Astrocyte (in vitro differentiated cells and primary cell): ENCODE results near the gene ZNF837. TPM values are rescaled to one million over a fixed set of nuclear protein-coding genes. Genes with fewer than 3 reads are reported as not detected.

Source experiments
- DNase-seq: peaks from one replicate; pipeline ENCODE4 v3.0.0-alpha.2; 2010; ENCODE audit warnings: low read depth
- FAIRE-seq: peaks from 2 replicates; lab custom pipeline; 2011; peaks lifted over from hg19 to GRCh38; lab: Jason Lieb, UNC
- H2AFZ ChIP-seq: 2 replicates; pipeline ENCODE4 v1.6.0; 2012; ENCODE audit warnings: low read depth, low read length, inconsistent platforms
- H3K27ac ChIP-seq: 2 replicates; pipeline ENCODE4 v1.5.1; 2011; ENCODE audit warnings: low read depth, low read length, inconsistent platforms
- H3K27me3 ChIP-seq: 2 replicates; pipeline ENCODE4 v1.6.0; 2011; ENCODE audit warnings: low read length, inconsistent platforms; ENCODE audit not compliant: insufficient read depth
- H3K36me3 ChIP-seq: 2 replicates; pipeline ENCODE4 v1.5.1; 2011; ENCODE audit warnings: low read length, inconsistent platforms; ENCODE audit not compliant: insufficient read depth
- H3K4me1 ChIP-seq: 2 replicates; pipeline ENCODE4 v1.5.1; 2011; ENCODE audit warnings: low read length, inconsistent platforms; ENCODE audit not compliant: insufficient read depth
- H3K4me2 ChIP-seq: 2 replicates; pipeline ENCODE4 v1.6.0; 2012; ENCODE audit warnings: low read length, inconsistent platforms
- H3K4me3 ChIP-seq: 2 replicates; pipeline ENCODE4 v1.5.1; 2011; ENCODE audit warnings: low read depth, mild to moderate bottlenecking, low read length, inconsistent platforms; ENCODE audit not compliant: insufficient read depth
- H3K79me2 ChIP-seq: 2 replicates; pipeline ENCODE4 v1.6.0; 2012; ENCODE audit warnings: mild to moderate bottlenecking, low read length, inconsistent platforms; ENCODE audit not compliant: insufficient read depth
- H3K9ac ChIP-seq: 2 replicates; pipeline ENCODE4 v1.6.0; 2012; ENCODE audit warnings: mild to moderate bottlenecking, low read length, inconsistent platforms
- H3K9me3 ChIP-seq: 2 replicates; pipeline ENCODE4 v1.5.1; 2012; ENCODE audit warnings: low read depth, mild to moderate bottlenecking, low read length, inconsistent platforms; ENCODE audit not compliant: insufficient read depth
- H4K20me1 ChIP-seq: 2 replicates; pipeline ENCODE4 v1.6.0; 2012; ENCODE audit warnings: low read length, inconsistent platforms; ENCODE audit not compliant: insufficient read depth
- H3K27ac Mint-ChIP-seq: one replicate; pipeline ENCODE4 v1.8.0; 2021; ENCODE audit warnings: mild to moderate bottlenecking, mixed read lengths; ENCODE audit not compliant: unreplicated experiment
- H3K27me3 Mint-ChIP-seq: one replicate; pipeline ENCODE4 v1.8.0; 2021; ENCODE audit warnings: low read depth, mixed read lengths; ENCODE audit not compliant: unreplicated experiment
- H3K36me3 Mint-ChIP-seq: one replicate; pipeline ENCODE4 v1.8.0; 2021; ENCODE audit warnings: low read depth, mixed read lengths; ENCODE audit not compliant: unreplicated experiment
- H3K4me1 Mint-ChIP-seq: one replicate; pipeline ENCODE4 v1.8.0; 2021; ENCODE audit warnings: low read depth, mixed read lengths; ENCODE audit not compliant: unreplicated experiment
- H3K4me3 Mint-ChIP-seq: one replicate; pipeline ENCODE4 v1.8.0; 2021; ENCODE audit warnings: mild to moderate bottlenecking, moderate library complexity, mixed read lengths; ENCODE audit not compliant: unreplicated experiment
- H3K9me3 Mint-ChIP-seq: one replicate; pipeline ENCODE4 v1.8.0; 2021; ENCODE audit warnings: mild to moderate bottlenecking, mixed read lengths; ENCODE audit not compliant: unreplicated experiment
- CTCF ChIP-seq: IDR thresholded peaks from 2 replicates; pipeline ENCODE4 v1.5.1; 2011; ENCODE audit warnings: low read depth, mild to moderate bottlenecking, inconsistent platforms, low read length, moderate library complexity; ENCODE audit not compliant: insufficient read depth
- EZH2 ChIP-seq: IDR thresholded peaks from 2 replicates; pipeline ENCODE4 v1.6.1; 2012; ENCODE audit warnings: mild to moderate bottlenecking, low read length, inconsistent platforms; ENCODE audit not compliant: insufficient read depth
- total RNA-seq: library from RNA; stranded (reverse); gene quantifications from 2 replicates; pipeline ENCODE4 v1.2.1, GENCODE V29; 2021

Gene ZNF837
- total RNA-seq, 1 donor from 2014 or later = 2.4 TPM

GRCh38 chr19:58417071-58417470 is 36.2 kb upstream of the ZNF837 start:
- Mint-ChIP-seq H3K4me3 (no peak overlapping the region), H3K27ac (no peak overlapping the region), H3K9me3 (peaks cover 4% of the 10 kb centered on the region), H3K27me3 (no peaks in the 10 kb centered on the region), H3K4me1 (no peaks in the 10 kb centered on the region), H3K36me3 (peaks cover 37% of the 10 kb centered on the region)
- Histone ChIP-seq H3K4me1 (no peaks in the 10 kb centered on the region), H3K27ac (no peak overlapping the region), H3K27me3 (no peaks in the 10 kb centered on the region), H3K4me2 (no peak overlapping the region), H3K9ac (no peak overlapping the region), H3K9me3 (peaks cover 32% of the 10 kb centered on the region), H3K36me3 (peaks cover 38% of the 10 kb centered on the region), H4K20me1 (no peaks in the 10 kb centered on the region), H3K79me2 (peaks cover 7% of the 10 kb centered on the region), H2AFZ (no peak overlapping the region), H3K4me3 (no peak overlapping the region)
- TF ChIP-seq EZH2 = no peak
- no peak for TF ChIP-seq CTCF
- FAIRE-seq (no peak), DNase-seq (no peak)

DNA sequence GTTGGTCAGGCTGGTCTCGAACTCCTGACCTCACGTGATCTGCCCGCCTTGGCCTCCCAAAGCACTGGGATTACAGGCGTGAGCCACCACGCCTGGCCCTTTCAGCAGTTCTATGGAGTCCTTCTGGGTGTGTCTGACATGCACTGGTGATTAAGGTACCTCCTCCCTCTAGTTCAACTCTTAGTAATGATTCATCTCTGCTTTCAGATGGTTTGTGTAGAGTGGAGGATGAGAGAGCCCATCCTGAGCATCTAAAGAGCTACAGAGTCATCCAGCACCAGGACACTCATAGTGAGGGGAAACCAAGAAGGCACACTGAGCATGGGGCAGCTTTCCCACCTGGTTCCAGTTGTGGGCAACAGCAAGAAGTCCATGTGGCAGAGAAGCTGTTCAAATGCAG is 35.8 kb upstream of the ZNF837 start:
- FAIRE-seq (no peak), DNase-seq (no peak)
- Histone ChIP-seq H3K9ac (no peak overlapping the region), H3K9me3 (peaks cover 32% of the 10 kb centered on the region), H3K4me1 (no peaks in the 10 kb centered on the region), H3K27ac (no peak overlapping the region), H3K79me2 (peaks cover 7% of the 10 kb centered on the region), H3K27me3 (no peaks in the 10 kb centered on the region), H3K4me2 (no peak overlapping the region), H3K36me3 (peaks cover 38% of the 10 kb centered on the region), H4K20me1 (no peaks in the 10 kb centered on the region), H2AFZ (no peak overlapping the region), H3K4me3 (no peak overlapping the region)
- Mint-ChIP-seq H3K4me1 (no peaks in the 10 kb centered on the region), H3K4me3 (no peak overlapping the region), H3K9me3 (peaks cover 4% of the 10 kb centered on the region), H3K27ac (no peak overlapping the region), H3K27me3 (no peaks in the 10 kb centered on the region), H3K36me3 (peaks cover 37% of the 10 kb centered on the region)
- TF ChIP-seq EZH2 = no peak
- TF ChIP-seq CTCF = no peak

GRCh38 chr19:58409010-58409790 is 28.4 kb upstream of the ZNF837 start:
- Histone ChIP-seq H3K79me2 (peaks cover 32% of the 10 kb centered on the region), H3K9ac (peak overlapping the region; percentile 86), H3K9me3 (no peaks in the 10 kb centered on the region), H3K4me1 (peaks cover 15% of the 10 kb centered on the region), H3K27me3 (no peaks in the 10 kb centered on the region), H3K4me3 (peak overlapping the region; percentile 75), H3K36me3 (no peaks in the 10 kb centered on the region), H4K20me1 (no peaks in the 10 kb centered on the region), H3K4me2 (peak overlapping the region; percentile 93), H2AFZ (peak overlapping the region; percentile 98), H3K27ac (peak overlapping the region; percentile 74)
- TF ChIP-seq EZH2 = no peak
- TF ChIP-seq CTCF = no peak
- FAIRE-seq = no peak
- H3K9me3 Mint-ChIP-seq = no peaks in the 10 kb centered on the region
- H3K27ac Mint-ChIP-seq = peak overlapping the region; percentile 34
- H3K4me3 Mint-ChIP-seq = peak overlapping the region; percentile 90
- DNase-seq = no peak
- H3K36me3 Mint-ChIP-seq = peaks cover 1% of the 10 kb centered on the region
- H3K27me3 Mint-ChIP-seq = no peaks in the 10 kb centered on the region
- H3K4me1 Mint-ChIP-seq = peaks cover 3% of the 10 kb centered on the region
